Hepatocyte (in vitro differentiated cells): ENCODE results near the gene TBXT.

ENCODE experiments used
- EZH2 ChIP-seq: fragments of 200-600 bp; sonication (generic); IDR thresholded peaks from 2 replicates; pipeline ENCODE4 v1.6.1; 2016; ENCODE audit warnings: antibody characterized with exemption, mild to moderate bottlenecking, borderline replicate concordance
- EZH2phosphoT487 ChIP-seq: fragments of 200-600 bp; sonication (generic); IDR thresholded peaks from one replicate; pipeline ENCODE4 v1.6.1; 2018; ENCODE audit warnings: antibody characterized with exemption, mild to moderate bottlenecking, low read depth, moderate library complexity; ENCODE audit not compliant: unreplicated experiment, severe bottlenecking
- TF ChIP-seq, protein P1 (sequence below): fragments of 200-600 bp; sonication (generic); IDR thresholded peaks from 2 replicates; pipeline ENCODE4 v1.5.1; 2016; ENCODE audit warnings: antibody characterized with exemption, mild to moderate bottlenecking; ENCODE audit not compliant: poor library complexity

DNA sequence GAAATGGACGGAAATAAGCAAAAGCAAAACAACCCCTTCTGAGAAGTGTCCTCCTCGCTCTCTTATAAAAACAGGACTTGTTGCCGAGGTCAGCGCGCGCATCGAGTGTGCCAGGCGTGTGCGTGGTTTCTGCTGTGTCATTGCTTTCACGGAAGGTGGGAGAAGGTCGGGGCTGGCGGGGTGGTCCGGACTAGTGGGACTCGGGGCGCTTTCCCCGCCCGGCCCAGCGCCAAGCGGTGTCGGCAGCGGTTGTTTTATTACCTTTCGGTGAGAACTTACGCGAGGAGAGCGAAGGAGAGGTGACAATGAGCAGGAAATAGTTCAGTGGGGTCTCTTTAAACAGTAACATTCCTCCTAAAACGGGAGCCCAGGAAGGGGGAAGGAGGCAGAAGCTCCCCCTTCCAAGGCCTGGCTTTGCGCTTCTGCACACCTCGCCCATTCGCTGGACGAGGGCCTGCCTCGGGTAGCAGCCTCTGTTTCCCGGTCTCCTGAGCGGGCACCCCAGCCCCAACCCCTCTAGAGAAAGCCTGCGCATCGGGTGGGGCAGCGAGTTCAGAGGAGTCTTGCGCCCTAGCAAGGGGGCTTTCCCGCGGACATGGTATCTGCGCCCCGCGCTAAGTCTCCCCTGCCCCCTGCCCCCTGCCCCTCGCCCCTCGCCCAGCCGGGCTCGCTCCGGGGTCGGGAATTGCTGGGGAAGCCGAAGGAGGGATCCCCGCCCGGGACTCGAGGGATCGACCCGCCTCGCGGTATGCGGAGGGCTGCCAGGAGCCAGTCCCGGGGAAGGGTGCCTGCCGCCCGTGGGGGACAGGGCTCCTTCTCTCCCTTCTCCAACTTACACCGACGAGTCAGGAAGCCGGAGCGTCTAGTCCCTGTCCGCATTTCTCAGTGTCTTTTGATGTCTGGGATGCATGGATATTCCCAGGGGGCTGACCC, 1.2 kb upstream of the TBXT start:
- TF ChIP-seq, protein P1, sequence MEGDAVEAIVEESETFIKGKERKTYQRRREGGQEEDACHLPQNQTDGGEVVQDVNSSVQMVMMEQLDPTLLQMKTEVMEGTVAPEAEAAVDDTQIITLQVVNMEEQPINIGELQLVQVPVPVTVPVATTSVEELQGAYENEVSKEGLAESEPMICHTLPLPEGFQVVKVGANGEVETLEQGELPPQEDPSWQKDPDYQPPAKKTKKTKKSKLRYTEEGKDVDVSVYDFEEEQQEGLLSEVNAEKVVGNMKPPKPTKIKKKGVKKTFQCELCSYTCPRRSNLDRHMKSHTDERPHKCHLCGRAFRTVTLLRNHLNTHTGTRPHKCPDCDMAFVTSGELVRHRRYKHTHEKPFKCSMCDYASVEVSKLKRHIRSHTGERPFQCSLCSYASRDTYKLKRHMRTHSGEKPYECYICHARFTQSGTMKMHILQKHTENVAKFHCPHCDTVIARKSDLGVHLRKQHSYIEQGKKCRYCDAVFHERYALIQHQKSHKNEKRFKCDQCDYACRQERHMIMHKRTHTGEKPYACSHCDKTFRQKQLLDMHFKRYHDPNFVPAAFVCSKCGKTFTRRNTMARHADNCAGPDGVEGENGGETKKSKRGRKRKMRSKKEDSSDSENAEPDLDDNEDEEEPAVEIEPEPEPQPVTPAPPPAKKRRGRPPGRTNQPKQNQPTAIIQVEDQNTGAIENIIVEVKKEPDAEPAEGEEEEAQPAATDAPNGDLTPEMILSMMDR, result no peak
- TF ChIP-seq EZH2 (peak; percentile 28), EZH2phosphoT487 (peak; percentile 82)
